Measurements from ENCODE around the gene NEK4.

DNA sequence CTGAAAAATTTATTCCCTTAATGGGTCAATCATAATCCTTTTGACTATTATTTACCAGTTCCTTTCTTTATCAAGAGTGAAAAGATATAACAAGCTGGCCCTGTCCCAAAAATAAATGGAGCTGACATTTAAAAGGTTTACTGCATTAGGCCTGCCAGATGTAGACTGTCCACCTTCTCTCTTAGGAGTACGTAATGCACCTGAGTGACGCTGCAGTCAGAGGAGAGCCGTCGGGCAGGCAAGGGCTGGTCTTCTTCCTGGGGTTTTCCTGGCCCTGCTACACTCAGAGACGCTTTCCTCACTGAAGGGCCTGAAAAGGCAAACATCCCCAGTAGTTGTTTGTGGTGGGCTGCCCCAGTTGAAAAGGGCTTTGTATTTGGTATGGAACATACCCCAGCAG, 27.6 kb downstream of the NEK4 start:
- TF ChIP-seq GATA2 (IDR thresholded peaks at IDR 0.05; ENCODE audit: low read depth, low read length) (no peak), GATA3 (IDR thresholded peaks at IDR 0.05; ENCODE audit: low read depth, low read length) (no peak)

Measured in SH-SY5Y (cell line).